NCI-H1092 treated with DMSO at 0.1 percent for 48 hours (cell line): ENCODE measurements around the gene PHACTR1.
A peak's percentile ranks its signal among the peaks of the same experiment; 100 is the strongest.
"Not testable (repeated sequence)": the region's sequence is repeated elsewhere in the genome, so short reads cannot be mapped to it uniquely, and the experiment has no call there.

Experiments
- DNase-seq: peaks from one replicate; lab custom pipeline; 2025; lab: John Stamatoyannopoulos, UW

PHACTR1 gene

GRCh38 chr6:12903246-12903645 lies 186.7 kb downstream of the PHACTR1 start:
- no peak for DNase-seq

- no peak for DNase-seq
Observed at GRCh38 chr6:12909833-12910232, 193.3 kb downstream of the PHACTR1 start.

- DNase-seq, result peak; percentile 1
Observed at GRCh38 chr6:12911427-12911826, 194.9 kb downstream of the PHACTR1 start.

- DNase-seq, result no peak
Observed at GRCh38 chr6:12913201-12913600, 196.6 kb downstream of the PHACTR1 start.

GRCh38 chr6:12916006-12916405 lies 199.4 kb downstream of the PHACTR1 start:
- DNase-seq, result no peak

GRCh38 chr6:12916420-12917136 lies 200.0 kb downstream of the PHACTR1 start:
- DNase-seq, result no peak

GRCh38 chr6:12921467-12921866 lies 204.9 kb downstream of the PHACTR1 start:
- no peak for DNase-seq

- no peak for DNase-seq
Observed at GRCh38 chr6:12923644-12924235, 207.2 kb downstream of the PHACTR1 start.

- no peak for DNase-seq
Observed at GRCh38 chr6:12924911-12925310, 208.3 kb downstream of the PHACTR1 start.

GRCh38 chr6:12927746-12928145 lies 211.2 kb downstream of the PHACTR1 start:
- DNase-seq, result no peak

GRCh38 chr6:12929678-12930077 lies 213.1 kb downstream of the PHACTR1 start:
- DNase-seq, result no peak

GRCh38 chr6:12931639-12932038 lies 215.1 kb downstream of the PHACTR1 start:
- DNase-seq, result no peak

- no peak for DNase-seq
Observed at GRCh38 chr6:12935637-12936036, 219.1 kb downstream of the PHACTR1 start.

GRCh38 chr6:12937971-12938370 lies 221.4 kb downstream of the PHACTR1 start:
- DNase-seq, result no peak

- DNase-seq, result no peak
Observed at GRCh38 chr6:12939314-12939713, 222.7 kb downstream of the PHACTR1 start.

GRCh38 chr6:12941422-12941821 lies 224.9 kb downstream of the PHACTR1 start:
- DNase-seq, result no peak

- DNase-seq, result no peak
Observed at GRCh38 chr6:12943549-12943948, 227.0 kb downstream of the PHACTR1 start.

GRCh38 chr6:12944001-12944400 lies 227.4 kb downstream of the PHACTR1 start:
- no peak for DNase-seq

- DNase-seq, result not testable (repeated sequence)
Observed at GRCh38 chr6:12944528-12944927, 228.0 kb downstream of the PHACTR1 start.

- no peak for DNase-seq
Observed at GRCh38 chr6:12947151-12947871, 230.7 kb downstream of the PHACTR1 start.

GRCh38 chr6:12947967-12948366 lies 231.4 kb downstream of the PHACTR1 start:
- no peak for DNase-seq

GRCh38 chr6:12950976-12951375 lies 234.4 kb downstream of the PHACTR1 start:
- no peak for DNase-seq

- no peak for DNase-seq
Observed at GRCh38 chr6:12951415-12951814, 234.8 kb downstream of the PHACTR1 start.
